T1000 (cell line): ENCODE data around the gene MINK1.
A peak's percentile ranks its signal among the peaks of the same experiment; 100 is the strongest.
"Not testable (repeated sequence)": the region's sequence is repeated elsewhere in the genome, so short reads cannot be mapped to it uniquely, and the experiment has no call there.

Experiments
- DNase-seq: peaks from one replicate; lab custom pipeline; 2025; ENCODE audit warnings: mixed read lengths; lab: John Stamatoyannopoulos, UW

Gene MINK1

GRCh38 chr17:4899341-4900230 is 66.4 kb downstream of the MINK1 start, which contains the start of gene C17orf107:
Gene C17orf107, plus strand, starts transcription at chr17:4899536. Its CDS starts 227 bp downstream, at chr17:4899763.
- no peak for DNase-seq

- no peak for DNase-seq
These were observed 67.3 kb downstream of the MINK1 start for GRCh38 chr17:4900231-4901107.

- no peak for DNase-seq
These were observed 68.0 kb downstream of the MINK1 start for GRCh38 chr17:4901108-4901647.

- DNase-seq = no peak
These were observed 68.7 kb downstream of the MINK1 start for GRCh38 chr17:4901648-4902344.

- DNase-seq = no peak
These were observed 69.4 kb downstream of the MINK1 start for GRCh38 chr17:4902540-4902939.

- peak; percentile 54 for DNase-seq
These were observed 70.1 kb downstream of the MINK1 start, which contains the start of gene CHRNE for GRCh38 chr17:4903051-4903818. Gene CHRNE, minus strand, starts transcription at chr17:4903098. Its CDS starts 35 bp downstream, at chr17:4903063.

GRCh38 chr17:4906642-4907041 is 73.5 kb downstream of the MINK1 start:
- DNase-seq = not testable (repeated sequence)

- no peak for DNase-seq
These were observed 75.2 kb downstream of the MINK1 start for GRCh38 chr17:4908301-4908700.

- peak; percentile 47 for DNase-seq
These were observed 75.8 kb downstream of the MINK1 start for GRCh38 chr17:4908711-4909496.

GRCh38 chr17:4913994-4914393 is 80.9 kb downstream of the MINK1 start:
- no peak for DNase-seq

GRCh38 chr17:4914551-4914950 is 81.4 kb downstream of the MINK1 start:
- DNase-seq = not testable (repeated sequence)

GRCh38 chr17:4919511-4920047 is 86.4 kb downstream of the MINK1 start:
- DNase-seq = no peak

GRCh38 chr17:4920351-4921048 is 87.4 kb downstream of the MINK1 start:
- DNase-seq = no peak

- DNase-seq = no peak
These were observed 88.2 kb downstream of the MINK1 start for GRCh38 chr17:4921320-4921719.

GRCh38 chr17:4926577-4927335 is 93.6 kb downstream of the MINK1 start:
- DNase-seq = not testable (repeated sequence)

GRCh38 chr17:4928881-4929280 is 95.7 kb downstream of the MINK1 start:
- no peak for DNase-seq

GRCh38 chr17:4931963-4932362 is 98.8 kb downstream of the MINK1 start, which contains the start of gene GP1BA:
Gene GP1BA, plus strand, starts transcription at chr17:4932277. Its CDS starts 328 bp downstream, at chr17:4932605.
- no peak for DNase-seq

- no peak for DNase-seq
These were observed 99.6 kb downstream of the MINK1 start for GRCh38 chr17:4932756-4933155.
